AG09319 (cell line): Measurements from ENCODE around the gene LRP10.

Experiments
- DNase-seq: peaks from one replicate; pipeline ENCODE4 v3.0.0-alpha.2; 2010; ENCODE audit warnings: low read depth; ENCODE audit errors: extremely low read depth
- TF ChIP-seq, protein P1 (sequence below): IDR thresholded peaks from 2 replicates; pipeline ENCODE4 v1.5.1; 2011; ENCODE audit warnings: low read depth, mild to moderate bottlenecking, inconsistent platforms, low read length, moderate library complexity

Gene LRP10

GRCh38 chr14:22861651-22862050 is 9.9 kb upstream of the LRP10 start:
- TF ChIP-seq, protein P1, sequence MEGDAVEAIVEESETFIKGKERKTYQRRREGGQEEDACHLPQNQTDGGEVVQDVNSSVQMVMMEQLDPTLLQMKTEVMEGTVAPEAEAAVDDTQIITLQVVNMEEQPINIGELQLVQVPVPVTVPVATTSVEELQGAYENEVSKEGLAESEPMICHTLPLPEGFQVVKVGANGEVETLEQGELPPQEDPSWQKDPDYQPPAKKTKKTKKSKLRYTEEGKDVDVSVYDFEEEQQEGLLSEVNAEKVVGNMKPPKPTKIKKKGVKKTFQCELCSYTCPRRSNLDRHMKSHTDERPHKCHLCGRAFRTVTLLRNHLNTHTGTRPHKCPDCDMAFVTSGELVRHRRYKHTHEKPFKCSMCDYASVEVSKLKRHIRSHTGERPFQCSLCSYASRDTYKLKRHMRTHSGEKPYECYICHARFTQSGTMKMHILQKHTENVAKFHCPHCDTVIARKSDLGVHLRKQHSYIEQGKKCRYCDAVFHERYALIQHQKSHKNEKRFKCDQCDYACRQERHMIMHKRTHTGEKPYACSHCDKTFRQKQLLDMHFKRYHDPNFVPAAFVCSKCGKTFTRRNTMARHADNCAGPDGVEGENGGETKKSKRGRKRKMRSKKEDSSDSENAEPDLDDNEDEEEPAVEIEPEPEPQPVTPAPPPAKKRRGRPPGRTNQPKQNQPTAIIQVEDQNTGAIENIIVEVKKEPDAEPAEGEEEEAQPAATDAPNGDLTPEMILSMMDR: no peak
- no peak for DNase-seq

- TF ChIP-seq, protein P1: no peak
- DNase-seq: no peak
Observed at GRCh38 chr14:22864979-22865378, 6.6 kb upstream of the LRP10 start.

DNA sequence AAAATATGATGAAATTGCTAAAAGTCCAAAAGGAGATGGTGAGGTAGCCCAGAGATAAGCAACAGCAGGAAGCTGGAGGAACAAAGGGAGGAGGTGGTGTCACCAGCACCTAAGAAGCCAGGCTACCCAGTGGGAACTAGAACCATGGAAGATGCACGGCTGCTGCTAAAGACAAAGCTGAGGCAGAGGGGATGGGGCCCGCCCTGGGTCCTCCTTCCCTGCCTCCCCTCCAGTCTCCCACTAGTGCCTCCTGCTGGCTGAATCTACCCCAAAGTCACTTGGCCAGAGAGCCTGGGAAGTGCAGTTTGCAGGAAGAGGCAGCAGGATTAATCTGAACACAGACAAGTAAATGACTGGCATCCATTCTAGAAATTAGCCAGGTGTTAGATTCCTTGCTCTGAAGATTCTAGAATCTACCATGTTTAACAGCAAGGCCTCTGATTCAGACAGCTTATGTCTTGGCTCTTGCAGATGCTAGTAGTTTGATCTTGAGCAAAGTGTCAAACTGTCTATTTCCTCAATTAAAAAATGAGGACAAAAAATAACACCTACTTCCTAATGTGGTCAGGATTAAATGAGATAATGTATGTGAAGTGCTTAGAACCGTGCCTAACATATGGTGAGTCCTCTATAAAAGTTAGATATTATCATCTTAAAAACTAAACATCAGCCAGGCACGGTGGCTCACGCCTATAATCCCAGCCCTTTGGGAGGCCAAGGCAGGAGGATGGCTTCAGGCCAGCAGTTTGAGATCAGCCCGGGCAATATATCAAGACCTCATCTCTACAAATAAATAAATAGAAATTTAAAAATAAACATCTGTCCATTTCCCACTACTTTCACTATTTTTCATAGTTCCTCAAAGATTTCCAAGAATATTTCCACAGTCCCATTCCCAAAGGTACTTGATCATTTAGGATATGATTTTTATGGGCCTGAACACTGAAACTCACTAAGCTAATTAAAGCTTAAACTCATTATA is 5.8 kb upstream of the LRP10 start:
- TF ChIP-seq, protein P1: peak; percentile 13
- no peak for DNase-seq

GRCh38 chr14:22866874-22867273 is 4.7 kb upstream of the LRP10 start:
- no peak for DNase-seq
- TF ChIP-seq, protein P1: no peak

DNA sequence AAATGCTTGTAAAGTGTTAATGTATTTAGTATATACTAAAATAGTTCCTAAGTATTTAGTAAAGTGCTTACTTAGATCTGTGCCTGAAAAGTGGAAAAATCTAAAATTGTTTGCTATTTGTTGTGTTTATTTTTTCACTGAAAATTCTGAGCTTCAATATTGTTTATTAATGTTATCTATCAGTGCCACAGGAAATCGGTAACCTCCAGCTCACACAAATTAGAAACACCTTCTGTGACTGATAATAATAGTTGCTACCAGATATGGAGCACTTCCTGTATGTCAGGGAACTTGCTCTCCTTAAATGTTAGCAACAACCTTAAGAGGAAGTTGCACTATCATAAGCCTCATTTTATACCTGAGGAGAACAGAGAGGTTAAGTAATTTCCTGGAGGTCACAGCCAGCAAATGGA is 723 bp upstream of the LRP10 start:
- DNase-seq: no peak
- TF ChIP-seq, protein P1: no peak

- peak; percentile 64 for DNase-seq
- TF ChIP-seq, protein P1: peak; percentile 97
Observed at GRCh38 chr14:22872033-22872832, 693 bp downstream of the LRP10 start.
